Suprapubic skin (tissue), 4 donors: Measurements from ENCODE around the gene ETV3L.

Experiments used
- EP300 ChIP-seq: sonication (generic); formaldehyde crosslinking; IDR thresholded peaks from one replicate; pipeline ENCODE4 v1.6.1; 2017; ENCODE audit warnings: antibody characterized with exemption
- POLR2A ChIP-seq, 2 donors: fragments of 450-650 bp; IDR thresholded peaks; one replicate each; pipeline ENCODE4 v1.6.1; 2017; ENCODE audit warnings: antibody characterized with exemption in 2 of 2, mild to moderate bottlenecking in 2 of 2, moderate library complexity in 2 of 2
- POLR2AphosphoS5 ChIP-seq, 3 donors: sonication (generic); formaldehyde crosslinking; IDR thresholded peaks; one replicate each; pipeline ENCODE4 v1.6.1; 2017; ENCODE audit warnings: antibody characterized with exemption in 3 of 3
- TF ChIP-seq, protein P1 (sequence below), 2 donors: fragments of 200-600 bp in 1 of 2; fragments of 450-650 bp in 1 of 2; sonication (generic) in 1 of 2; IDR thresholded peaks; one replicate each; pipeline ENCODE4 v1.5.1; 2016 to 2019; ENCODE audit warnings: antibody characterized with exemption in 2 of 2, mild to moderate bottlenecking in 1 of 2, moderate library complexity in 1 of 2

DNA sequence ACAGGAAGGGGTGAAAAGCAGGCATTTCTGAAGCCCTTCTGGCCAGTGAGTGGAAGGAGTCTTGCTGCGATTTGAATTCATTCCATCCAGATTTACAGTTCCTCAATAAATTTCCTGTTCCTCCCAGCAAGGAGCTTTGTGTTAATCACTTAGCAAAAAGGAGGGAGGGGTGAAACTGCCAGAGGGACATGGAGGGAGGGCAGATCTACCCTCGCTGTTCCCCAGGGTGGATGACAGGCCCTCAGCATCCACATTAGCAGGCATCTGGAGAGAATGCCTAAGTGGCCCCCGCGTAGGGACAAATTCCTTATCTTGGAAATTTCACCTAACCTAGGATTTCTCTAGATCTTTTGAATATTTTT, 37.4 kb upstream of the ETV3L start:
- TF ChIP-seq, protein P1, sequence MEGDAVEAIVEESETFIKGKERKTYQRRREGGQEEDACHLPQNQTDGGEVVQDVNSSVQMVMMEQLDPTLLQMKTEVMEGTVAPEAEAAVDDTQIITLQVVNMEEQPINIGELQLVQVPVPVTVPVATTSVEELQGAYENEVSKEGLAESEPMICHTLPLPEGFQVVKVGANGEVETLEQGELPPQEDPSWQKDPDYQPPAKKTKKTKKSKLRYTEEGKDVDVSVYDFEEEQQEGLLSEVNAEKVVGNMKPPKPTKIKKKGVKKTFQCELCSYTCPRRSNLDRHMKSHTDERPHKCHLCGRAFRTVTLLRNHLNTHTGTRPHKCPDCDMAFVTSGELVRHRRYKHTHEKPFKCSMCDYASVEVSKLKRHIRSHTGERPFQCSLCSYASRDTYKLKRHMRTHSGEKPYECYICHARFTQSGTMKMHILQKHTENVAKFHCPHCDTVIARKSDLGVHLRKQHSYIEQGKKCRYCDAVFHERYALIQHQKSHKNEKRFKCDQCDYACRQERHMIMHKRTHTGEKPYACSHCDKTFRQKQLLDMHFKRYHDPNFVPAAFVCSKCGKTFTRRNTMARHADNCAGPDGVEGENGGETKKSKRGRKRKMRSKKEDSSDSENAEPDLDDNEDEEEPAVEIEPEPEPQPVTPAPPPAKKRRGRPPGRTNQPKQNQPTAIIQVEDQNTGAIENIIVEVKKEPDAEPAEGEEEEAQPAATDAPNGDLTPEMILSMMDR (IDR thresholded peaks at IDR 0.05) = no peak
- TF ChIP-seq POLR2AphosphoS5 (IDR thresholded peaks at IDR 0.05) (no peak), POLR2A (IDR thresholded peaks at IDR 0.05) (no peak), EP300 (no peak)
